ENCODE results near the gene OR52B2.

OR52B2 gene

GRCh38 chr11:6170226-6170625 is at the start of gene OR52B2:
Gene OR52B2 (minus strand): TSS chr11:6170326. CDS start chr11:6170326, 0 bp downstream.
- H3K9me3 ChIP-seq (ENCODE audit: control insufficient read depth in 5 of 5, low read length in 5 of 5): peaks cover 0 to 1% (median under 1%) of the 10 kb centered on the region in 5 donors
- H3K4me3 ChIP-seq (ENCODE audit: low read depth in 1 of 5, low read length in 5 of 5): no peak within 1 kb of the TSS
- H3K27ac ChIP-seq (ENCODE audit: low read depth, low read length): no peak within 1 kb of the TSS
- H3K9ac ChIP-seq (ENCODE audit: low read length in 5 of 5): no peak within 1 kb of the TSS
- H3K4me1 ChIP-seq (ENCODE audit: control insufficient read depth in 5 of 5, insufficient read depth in 5 of 5, low read length in 5 of 5): no peaks in the 10 kb centered on the region
- H3K36me3 ChIP-seq (ENCODE audit: control insufficient read depth in 5 of 5, insufficient read depth in 5 of 5, low read length in 5 of 5): no peaks in the 10 kb centered on the region
- H3K27me3 ChIP-seq (ENCODE audit: control insufficient read depth in 5 of 5, insufficient read depth in 4 of 5, low read length in 5 of 5): no peaks in the 10 kb centered on the region

DNA sequence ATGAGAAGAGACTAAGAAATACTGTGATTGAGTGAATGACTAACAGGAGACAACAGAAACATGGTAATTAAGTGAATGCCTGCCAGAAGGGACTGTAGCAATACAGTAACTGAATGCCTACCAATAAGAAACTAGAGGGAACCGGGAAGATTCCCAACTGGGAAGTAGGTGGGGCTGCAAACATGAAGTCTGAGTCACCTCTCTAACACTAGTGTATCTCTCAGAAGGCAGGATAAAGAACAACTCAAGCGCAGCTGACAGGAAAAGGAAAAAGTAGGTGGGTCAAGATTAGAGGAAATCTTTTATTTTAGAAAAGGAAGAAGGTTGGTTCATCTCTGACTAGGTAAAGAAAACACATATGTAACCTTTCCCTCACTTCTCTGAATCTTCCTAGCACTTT is 49.2 kb upstream of the OR52B2 start:
- Histone ChIP-seq H3K9ac (ENCODE audit: low read length in 5 of 5) (peak overlapping the region in 3 of 5 donors; percentile 3 to 38 (median 6)), H3K4me3 (ENCODE audit: low read depth in 1 of 5, low read length in 5 of 5) (no peak overlapping the region), H3K4me1 (ENCODE audit: control insufficient read depth in 5 of 5, insufficient read depth in 5 of 5, low read length in 5 of 5) (peaks cover 3 to 18% (median 12%) of the 10 kb centered on the region in 5 donors), H3K27me3 (ENCODE audit: control insufficient read depth in 5 of 5, insufficient read depth in 4 of 5, low read length in 5 of 5) (no peaks in the 10 kb centered on the region), H3K36me3 (ENCODE audit: control insufficient read depth in 5 of 5, insufficient read depth in 5 of 5, low read length in 5 of 5) (peaks cover 43 to 92% (median 67%) of the 10 kb centered on the region in 5 donors), H3K27ac (ENCODE audit: low read depth, low read length) (peak overlapping the region; percentile 74), H3K9me3 (ENCODE audit: control insufficient read depth in 5 of 5, low read length in 5 of 5) (no peaks in the 10 kb centered on the region)

- H3K4me1 ChIP-seq (ENCODE audit: control insufficient read depth in 5 of 5, insufficient read depth in 5 of 5, low read length in 5 of 5): peaks cover 3 to 17% (median 9%) of the 10 kb centered on the region in 5 donors
- no peak overlapping the region for H3K27ac ChIP-seq (ENCODE audit: low read depth, low read length)
- H3K9me3 ChIP-seq (ENCODE audit: control insufficient read depth in 5 of 5, low read length in 5 of 5): no peaks in the 10 kb centered on the region
- H3K9ac ChIP-seq (ENCODE audit: low read length in 5 of 5): no peak overlapping the region
- H3K27me3 ChIP-seq (ENCODE audit: control insufficient read depth in 5 of 5, insufficient read depth in 4 of 5, low read length in 5 of 5): no peaks in the 10 kb centered on the region
- H3K4me3 ChIP-seq (ENCODE audit: low read depth in 1 of 5, low read length in 5 of 5): no peak overlapping the region
- peaks cover 54 to 91% (median 67%) of the 10 kb centered on the region in 5 donors for H3K36me3 ChIP-seq (ENCODE audit: control insufficient read depth in 5 of 5, insufficient read depth in 5 of 5, low read length in 5 of 5)
Observed at GRCh38 chr11:6217722-6218121, 47.6 kb upstream of the OR52B2 start.

GRCh38 chr11:6216501-6216900 is 46.4 kb upstream of the OR52B2 start:
- H3K4me3 ChIP-seq (ENCODE audit: low read depth in 1 of 5, low read length in 5 of 5): no peak overlapping the region
- peaks cover 3 to 17% (median 9%) of the 10 kb centered on the region in 5 donors for H3K4me1 ChIP-seq (ENCODE audit: control insufficient read depth in 5 of 5, insufficient read depth in 5 of 5, low read length in 5 of 5)
- H3K9ac ChIP-seq (ENCODE audit: low read length in 5 of 5): no peak overlapping the region
- no peaks in the 10 kb centered on the region for H3K27me3 ChIP-seq (ENCODE audit: control insufficient read depth in 5 of 5, insufficient read depth in 4 of 5, low read length in 5 of 5)
- H3K27ac ChIP-seq (ENCODE audit: low read depth, low read length): no peak overlapping the region
- H3K36me3 ChIP-seq (ENCODE audit: control insufficient read depth in 5 of 5, insufficient read depth in 5 of 5, low read length in 5 of 5): peaks cover 48 to 91% (median 67%) of the 10 kb centered on the region in 5 donors
- H3K9me3 ChIP-seq (ENCODE audit: control insufficient read depth in 5 of 5, low read length in 5 of 5): no peaks in the 10 kb centered on the region

- Histone ChIP-seq H3K9me3 (ENCODE audit: control insufficient read depth in 5 of 5, low read length in 5 of 5) (no peaks in the 10 kb centered on the region), H3K36me3 (ENCODE audit: control insufficient read depth in 5 of 5, insufficient read depth in 5 of 5, low read length in 5 of 5) (peaks cover 32 to 99% (median 83%) of the 10 kb centered on the region in 5 donors)
Observed at GRCh38 chr11:6214530-6214929, 44.4 kb upstream of the OR52B2 start.

GRCh38 chr11:6210274-6210955 is 40.3 kb upstream of the OR52B2 start:
- H3K27ac ChIP-seq (ENCODE audit: low read depth, low read length): no peak overlapping the region
- H3K27me3 ChIP-seq (ENCODE audit: control insufficient read depth in 5 of 5, insufficient read depth in 4 of 5, low read length in 5 of 5): no peaks in the 10 kb centered on the region
- no peaks in the 10 kb centered on the region for H3K9me3 ChIP-seq (ENCODE audit: control insufficient read depth in 5 of 5, low read length in 5 of 5)
- no peak overlapping the region for H3K9ac ChIP-seq (ENCODE audit: low read length in 5 of 5)
- H3K36me3 ChIP-seq (ENCODE audit: control insufficient read depth in 5 of 5, insufficient read depth in 5 of 5, low read length in 5 of 5): peaks cover 42 to 78% (median 62%) of the 10 kb centered on the region in 5 donors
- H3K4me1 ChIP-seq (ENCODE audit: control insufficient read depth in 5 of 5, insufficient read depth in 5 of 5, low read length in 5 of 5): no peaks in the 10 kb centered on the region
- H3K4me3 ChIP-seq (ENCODE audit: low read depth in 1 of 5, low read length in 5 of 5): no peak overlapping the region

More at GRCh38 chr11:6214530-6214929, 44.4 kb upstream of the OR52B2 start:
- no peaks in the 10 kb centered on the region for H3K27me3 ChIP-seq (ENCODE audit: control insufficient read depth in 5 of 5, insufficient read depth in 4 of 5, low read length in 5 of 5)
- no peak overlapping the region for H3K9ac ChIP-seq (ENCODE audit: low read length in 5 of 5)
- no peak overlapping the region for H3K4me3 ChIP-seq (ENCODE audit: low read depth in 1 of 5, low read length in 5 of 5)
- H3K27ac ChIP-seq (ENCODE audit: low read depth, low read length): no peak overlapping the region
- H3K4me1 ChIP-seq (ENCODE audit: control insufficient read depth in 5 of 5, insufficient read depth in 5 of 5, low read length in 5 of 5): peaks cover under 1 to 8% (median 5%) of the 10 kb centered on the region in 5 donors

- Histone ChIP-seq H3K9ac (ENCODE audit: low read length in 5 of 5) (no peak overlapping the region), H3K27ac (ENCODE audit: low read depth, low read length) (no peak overlapping the region), H3K9me3 (ENCODE audit: control insufficient read depth in 5 of 5, low read length in 5 of 5) (no peaks in the 10 kb centered on the region), H3K36me3 (ENCODE audit: control insufficient read depth in 5 of 5, insufficient read depth in 5 of 5, low read length in 5 of 5) (peaks cover 39 to 78% (median 68%) of the 10 kb centered on the region in 5 donors), H3K27me3 (ENCODE audit: control insufficient read depth in 5 of 5, insufficient read depth in 4 of 5, low read length in 5 of 5) (no peaks in the 10 kb centered on the region), H3K4me1 (ENCODE audit: control insufficient read depth in 5 of 5, insufficient read depth in 5 of 5, low read length in 5 of 5) (no peaks in the 10 kb centered on the region), H3K4me3 (ENCODE audit: low read depth in 1 of 5, low read length in 5 of 5) (no peak overlapping the region)
Observed at GRCh38 chr11:6209801-6210200, 39.7 kb upstream of the OR52B2 start.

DNA sequence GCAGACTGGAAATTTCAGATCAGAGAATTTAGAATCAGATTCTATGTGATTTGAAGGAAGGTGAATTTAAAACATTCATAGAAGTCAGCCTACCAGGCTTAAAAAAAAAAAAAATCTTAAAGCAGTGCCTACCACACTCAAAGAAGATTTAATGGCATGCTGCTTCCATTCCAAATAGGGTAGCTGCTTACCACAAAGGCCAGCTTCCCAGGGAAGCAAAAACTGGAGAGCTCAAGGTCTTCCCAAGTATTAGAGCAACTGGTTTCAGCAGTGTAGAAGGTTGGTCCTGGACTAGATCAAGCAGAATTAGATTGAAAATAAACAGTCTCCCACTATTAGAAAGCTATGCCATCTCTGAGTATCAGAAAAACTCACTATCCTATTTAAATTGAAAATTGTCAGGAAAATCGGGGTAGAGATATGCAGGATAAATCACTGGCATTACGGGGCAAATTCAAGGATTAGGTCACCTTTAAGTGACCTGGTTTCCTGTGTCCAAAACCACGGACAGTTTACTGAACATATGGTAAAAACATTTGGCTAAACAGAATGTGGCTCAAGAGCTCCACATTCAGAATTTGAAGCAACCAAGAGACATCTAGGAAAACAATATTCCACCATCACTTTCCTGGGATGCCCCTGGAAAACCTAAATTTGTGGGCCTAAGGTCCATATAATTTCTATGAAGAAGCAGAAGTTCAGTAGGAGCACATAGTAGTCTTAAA is 36.5 kb upstream of the OR52B2 start:
- H3K36me3 ChIP-seq (ENCODE audit: control insufficient read depth in 5 of 5, insufficient read depth in 5 of 5, low read length in 5 of 5): peaks cover 29 to 48% (median 41%) of the 10 kb centered on the region in 5 donors
- H3K27ac ChIP-seq (ENCODE audit: low read depth, low read length): no peak overlapping the region
- H3K9ac ChIP-seq (ENCODE audit: low read length in 5 of 5): no peak overlapping the region

DNA sequence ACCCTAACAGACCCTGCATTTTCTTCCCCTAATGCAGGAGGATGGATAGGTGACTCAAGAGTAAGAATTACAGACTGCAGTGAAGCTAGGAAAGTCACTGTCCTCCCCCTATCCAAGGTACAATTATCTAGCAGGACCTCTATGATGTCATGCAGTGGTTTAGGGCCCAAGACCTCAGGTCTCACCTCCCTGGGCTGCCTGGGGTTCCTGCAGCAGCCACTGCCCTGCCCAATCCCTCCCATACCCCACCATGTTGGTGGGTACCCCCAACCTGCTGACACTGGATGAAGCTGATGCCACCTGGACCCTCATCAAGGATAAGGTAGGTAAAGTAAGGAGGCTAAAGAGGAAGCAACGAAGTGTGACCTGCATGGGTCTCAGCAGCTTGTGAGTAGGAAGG is 35.2 kb upstream of the OR52B2 start, which contains the start of gene C11orf42:
TSS of gene C11orf42 (plus strand) at position 192 of the 400 bp plus-strand sequence. CDS start at position 251, 59 bp downstream.
- no peaks in the 10 kb centered on the region for H3K27me3 ChIP-seq (ENCODE audit: control insufficient read depth in 5 of 5, insufficient read depth in 4 of 5, low read length in 5 of 5)
- no peak within 1 kb of the TSS for H3K27ac ChIP-seq (ENCODE audit: low read depth, low read length)
- no peaks in the 10 kb centered on the region for H3K4me1 ChIP-seq (ENCODE audit: control insufficient read depth in 5 of 5, insufficient read depth in 5 of 5, low read length in 5 of 5)
- H3K9me3 ChIP-seq (ENCODE audit: control insufficient read depth in 5 of 5, low read length in 5 of 5): no peaks in the 10 kb centered on the region
- peaks cover 28 to 35% (median 29%) of the 10 kb centered on the region in 5 donors for H3K36me3 ChIP-seq (ENCODE audit: control insufficient read depth in 5 of 5, insufficient read depth in 5 of 5, low read length in 5 of 5)
- H3K4me3 ChIP-seq (ENCODE audit: low read depth in 1 of 5, low read length in 5 of 5): no peak within 1 kb of the TSS
- H3K9ac ChIP-seq (ENCODE audit: low read length in 5 of 5): no peak within 1 kb of the TSS

More for the DNA sequence above, 36.5 kb upstream of the OR52B2 start:
- Histone ChIP-seq H3K4me3 (ENCODE audit: low read depth in 1 of 5, low read length in 5 of 5) (no peak overlapping the region), H3K4me1 (ENCODE audit: control insufficient read depth in 5 of 5, insufficient read depth in 5 of 5, low read length in 5 of 5) (no peaks in the 10 kb centered on the region), H3K27me3 (ENCODE audit: control insufficient read depth in 5 of 5, insufficient read depth in 4 of 5, low read length in 5 of 5) (no peaks in the 10 kb centered on the region), H3K9me3 (ENCODE audit: control insufficient read depth in 5 of 5, low read length in 5 of 5) (no peaks in the 10 kb centered on the region)

DNA sequence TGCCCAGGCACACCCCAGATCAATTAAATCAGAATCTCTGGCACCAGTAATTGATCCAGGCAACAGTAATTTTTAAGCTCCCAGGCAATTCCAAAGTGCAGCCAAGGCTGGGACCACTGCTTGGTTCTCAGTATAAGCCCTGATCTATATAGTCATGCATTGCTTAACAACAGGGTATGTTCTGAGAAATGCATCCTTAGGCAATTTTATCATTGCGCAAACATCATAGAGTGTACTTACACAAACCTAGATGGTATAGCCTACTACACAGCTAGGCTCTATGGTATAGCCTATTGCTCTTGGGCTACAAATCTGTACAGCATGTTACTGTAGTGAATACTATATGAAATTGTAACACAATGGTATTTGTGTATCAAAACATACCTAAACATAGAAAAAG is 34.6 kb upstream of the OR52B2 start:
- H3K9me3 ChIP-seq (ENCODE audit: control insufficient read depth in 5 of 5, low read length in 5 of 5): no peaks in the 10 kb centered on the region
- no peak overlapping the region for H3K4me3 ChIP-seq (ENCODE audit: low read depth in 1 of 5, low read length in 5 of 5)
- H3K36me3 ChIP-seq (ENCODE audit: control insufficient read depth in 5 of 5, insufficient read depth in 5 of 5, low read length in 5 of 5): peaks cover 22 to 29% (median 27%) of the 10 kb centered on the region in 5 donors
- no peaks in the 10 kb centered on the region for H3K4me1 ChIP-seq (ENCODE audit: control insufficient read depth in 5 of 5, insufficient read depth in 5 of 5, low read length in 5 of 5)
- no peaks in the 10 kb centered on the region for H3K27me3 ChIP-seq (ENCODE audit: control insufficient read depth in 5 of 5, insufficient read depth in 4 of 5, low read length in 5 of 5)
- H3K9ac ChIP-seq (ENCODE audit: low read length in 5 of 5): no peak overlapping the region
- H3K27ac ChIP-seq (ENCODE audit: low read depth, low read length): no peak overlapping the region
